Measurements from ENCODE around the gene MYO3B. TPM values are rescaled to one million over a fixed set of nuclear protein-coding genes. Genes with fewer than 3 reads are reported as not detected.

Gene MYO3B
- total RNA-seq, 1 donor from 2014 or later: not detected

DNA sequence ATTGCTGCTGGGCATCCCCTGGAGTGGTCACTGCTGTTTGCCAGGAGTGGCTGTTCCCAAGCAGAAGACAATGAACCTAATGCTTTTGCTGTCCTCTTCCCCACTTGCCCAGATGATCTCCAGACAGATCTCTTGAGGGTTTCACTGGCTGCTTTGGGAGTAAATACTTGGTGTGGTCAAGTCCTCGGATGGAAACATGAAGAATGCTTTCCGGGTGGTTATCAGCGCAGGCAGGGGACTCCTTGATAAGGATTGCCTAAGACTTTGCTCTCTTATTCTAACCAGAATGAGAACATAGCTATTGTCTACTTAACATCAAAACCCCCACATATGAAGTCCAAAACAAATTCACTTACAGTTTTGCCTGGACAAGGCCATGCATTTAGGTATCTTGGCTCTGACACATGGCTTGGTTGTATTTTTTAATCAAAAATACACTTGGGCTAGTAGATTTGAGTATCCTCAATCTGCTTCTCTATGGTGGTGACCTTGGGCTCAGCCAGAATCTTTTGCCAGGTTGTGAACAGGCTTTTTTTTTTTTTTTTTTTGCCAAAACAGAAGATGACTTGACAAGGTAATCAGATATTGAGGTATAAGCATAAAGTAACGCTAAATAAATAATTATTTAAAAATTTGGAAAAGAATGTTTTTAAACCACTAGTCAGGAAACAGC, 34.8 kb upstream of the MYO3B start:
- H3K27ac ChIP-seq: no peak overlapping the region
- H3K4me3 ChIP-seq: no peak overlapping the region
- H3K36me3 ChIP-seq: no peaks in the 10 kb centered on the region
- ATAC-seq (no peak), DNase-seq (no peak)
- H3K9me3 ChIP-seq: no peaks in the 10 kb centered on the region
- H3K4me1 ChIP-seq: no peaks in the 10 kb centered on the region
- TF ChIP-seq, protein P1, sequence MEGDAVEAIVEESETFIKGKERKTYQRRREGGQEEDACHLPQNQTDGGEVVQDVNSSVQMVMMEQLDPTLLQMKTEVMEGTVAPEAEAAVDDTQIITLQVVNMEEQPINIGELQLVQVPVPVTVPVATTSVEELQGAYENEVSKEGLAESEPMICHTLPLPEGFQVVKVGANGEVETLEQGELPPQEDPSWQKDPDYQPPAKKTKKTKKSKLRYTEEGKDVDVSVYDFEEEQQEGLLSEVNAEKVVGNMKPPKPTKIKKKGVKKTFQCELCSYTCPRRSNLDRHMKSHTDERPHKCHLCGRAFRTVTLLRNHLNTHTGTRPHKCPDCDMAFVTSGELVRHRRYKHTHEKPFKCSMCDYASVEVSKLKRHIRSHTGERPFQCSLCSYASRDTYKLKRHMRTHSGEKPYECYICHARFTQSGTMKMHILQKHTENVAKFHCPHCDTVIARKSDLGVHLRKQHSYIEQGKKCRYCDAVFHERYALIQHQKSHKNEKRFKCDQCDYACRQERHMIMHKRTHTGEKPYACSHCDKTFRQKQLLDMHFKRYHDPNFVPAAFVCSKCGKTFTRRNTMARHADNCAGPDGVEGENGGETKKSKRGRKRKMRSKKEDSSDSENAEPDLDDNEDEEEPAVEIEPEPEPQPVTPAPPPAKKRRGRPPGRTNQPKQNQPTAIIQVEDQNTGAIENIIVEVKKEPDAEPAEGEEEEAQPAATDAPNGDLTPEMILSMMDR (IDR thresholded peaks at IDR 0.05): no peak
- intact Hi-C loops (cut with DNase I): no loop called here
- H3K27me3 ChIP-seq (ENCODE audit: low read depth): no peaks in the 10 kb centered on the region

DNA sequence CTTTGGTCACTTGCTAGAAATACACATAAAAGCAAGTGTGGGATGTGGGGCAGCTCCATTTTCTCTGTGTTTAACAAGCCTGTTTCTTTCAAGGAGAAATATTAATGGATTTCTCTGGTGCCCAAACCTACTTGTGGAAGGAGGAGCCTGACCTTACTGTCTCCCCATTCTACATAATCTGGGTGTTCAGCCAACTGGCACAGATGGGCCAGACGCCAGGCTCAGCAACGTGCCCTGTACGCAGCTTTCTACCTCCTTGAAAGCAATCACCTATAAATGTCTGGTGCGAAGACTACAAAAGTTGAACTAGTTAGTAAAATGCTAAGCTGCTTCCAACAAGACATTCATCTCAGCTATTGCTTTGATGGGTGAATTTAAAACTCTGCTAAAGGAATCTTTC, 33.2 kb upstream of the MYO3B start:
- H3K27ac ChIP-seq: no peak overlapping the region
- intact Hi-C loops (cut with DNase I): no loop called here
- no peaks in the 10 kb centered on the region for H3K4me1 ChIP-seq
- TF ChIP-seq, protein P1 (IDR thresholded peaks at IDR 0.05): no peak
- ATAC-seq (no peak), DNase-seq (no peak)
- no peaks in the 10 kb centered on the region for H3K27me3 ChIP-seq (ENCODE audit: low read depth)
- no peaks in the 10 kb centered on the region for H3K9me3 ChIP-seq
- H3K36me3 ChIP-seq: no peaks in the 10 kb centered on the region
- no peak overlapping the region for H3K4me3 ChIP-seq

GRCh38 chr2:170145191-170145590, 32.8 kb upstream of the MYO3B start:
- no peak for DNase-seq
- Histone ChIP-seq H3K4me3 (no peak overlapping the region), H3K4me1 (no peaks in the 10 kb centered on the region), H3K27me3 (ENCODE audit: low read depth) (no peaks in the 10 kb centered on the region), H3K36me3 (no peaks in the 10 kb centered on the region), H3K9me3 (no peaks in the 10 kb centered on the region), H3K27ac (no peak overlapping the region)
- intact Hi-C loops (cut with DNase I): no loop called here
- TF ChIP-seq, protein P1 (IDR thresholded peaks at IDR 0.05): no peak
- ATAC-seq: no peak

DNA sequence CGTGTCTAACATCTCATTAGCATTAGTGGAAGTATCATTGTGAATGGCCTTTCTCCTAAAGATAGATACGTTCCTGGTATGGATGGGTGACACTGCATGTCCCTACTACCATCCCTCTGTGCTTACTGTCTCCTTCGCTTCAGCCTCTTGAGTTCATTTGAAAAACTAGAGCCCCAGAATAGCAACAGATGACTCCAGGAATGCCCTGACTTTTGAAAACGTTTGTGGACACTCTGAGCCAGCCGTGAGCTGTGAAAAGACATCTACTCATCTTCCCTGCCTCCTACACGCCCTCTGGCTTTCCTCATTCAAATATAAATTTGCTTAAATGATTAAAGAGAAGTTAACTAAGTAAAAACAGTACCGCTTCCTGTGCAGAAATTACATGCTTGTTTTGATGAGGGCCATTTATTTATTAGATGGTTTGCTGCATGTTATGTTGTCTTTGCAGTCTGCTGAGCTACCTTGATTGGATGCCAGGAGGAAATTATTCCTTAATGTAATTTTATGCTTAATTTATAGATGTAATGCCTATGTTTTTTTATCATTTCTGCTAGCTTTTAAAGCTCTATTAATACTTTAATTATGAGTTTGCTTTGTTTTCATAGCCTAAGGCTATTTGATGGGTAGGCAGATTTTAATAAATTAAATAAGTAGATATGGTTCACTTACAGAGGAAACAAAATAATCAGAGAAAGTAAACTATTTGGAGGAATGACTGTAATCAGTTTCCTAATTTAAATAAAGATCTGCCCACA, 32.1 kb upstream of the MYO3B start:
- Histone ChIP-seq H3K36me3 (no peaks in the 10 kb centered on the region), H3K9me3 (no peaks in the 10 kb centered on the region), H3K27ac (no peak overlapping the region), H3K27me3 (ENCODE audit: low read depth) (no peaks in the 10 kb centered on the region), H3K4me1 (no peaks in the 10 kb centered on the region), H3K4me3 (no peak overlapping the region)
- TF ChIP-seq, protein P1 (IDR thresholded peaks at IDR 0.05): no peak
- DNase-seq (no peak), ATAC-seq (no peak)
- intact Hi-C loops (cut with DNase I): no loop called here

DNA sequence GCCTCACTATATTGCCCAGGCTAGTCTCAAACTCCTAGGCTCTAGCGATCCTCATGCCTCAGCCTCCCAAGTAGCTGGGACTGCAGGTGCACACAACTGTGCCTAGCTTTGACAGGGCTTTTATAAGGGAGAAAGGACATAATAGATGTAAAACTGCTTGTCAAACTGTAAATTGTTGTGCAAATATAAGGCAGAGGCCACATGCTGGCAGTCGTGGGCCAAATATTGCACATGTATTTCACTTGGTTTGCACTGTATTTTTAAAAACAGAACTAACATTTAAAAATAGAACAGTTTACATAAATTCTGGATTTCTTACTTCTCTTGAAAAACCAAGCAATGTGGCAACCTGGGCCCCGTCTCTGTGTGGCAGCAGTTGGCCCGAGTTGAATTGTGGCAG, 31.2 kb upstream of the MYO3B start:
- no peak overlapping the region for H3K27ac ChIP-seq
- intact Hi-C loops (cut with DNase I): no loop called here
- no peak for ATAC-seq

More for the DNA sequence above, 31.2 kb upstream of the MYO3B start:
- TF ChIP-seq, protein P1 (IDR thresholded peaks at IDR 0.05): no peak
- no peaks in the 10 kb centered on the region for H3K27me3 ChIP-seq (ENCODE audit: low read depth)
- H3K4me3 ChIP-seq: no peak overlapping the region
- no peak for DNase-seq
- H3K9me3 ChIP-seq: no peaks in the 10 kb centered on the region
- H3K36me3 ChIP-seq: no peaks in the 10 kb centered on the region
- H3K4me1 ChIP-seq: no peaks in the 10 kb centered on the region

All from lower lobe of right lung (tissue), 2 donors.